ENCODE data around the gene ZNF516. TPM values are rescaled to one million over a fixed set of nuclear protein-coding genes. Genes with fewer than 3 reads are reported as not detected.

Gene ZNF516
- total RNA-seq, 2 donors from 2014 or later: 23.1 to 23.6 TPM

- DNase-seq (no peak), ATAC-seq (no peak)
- intact Hi-C loops (cut with DNase I, micrococcal nuclease): no loop called here
Measured at GRCh38 chr18:76368976-76369375, 126.1 kb downstream of the ZNF516 start.

GRCh38 chr18:76368271-76368670 lies 126.8 kb downstream of the ZNF516 start:
- ATAC-seq (no peak), DNase-seq (no peak)
- intact Hi-C loops (cut with DNase I, micrococcal nuclease): no loop called here

GRCh38 chr18:76367168-76368125 lies 127.6 kb downstream of the ZNF516 start:
- intact Hi-C loops (cut with DNase I, micrococcal nuclease): no loop called here
- ATAC-seq: no peak
- DNase-seq: no peak

- DNase-seq (no peak), ATAC-seq (no peak)
- intact Hi-C loops (cut with DNase I, micrococcal nuclease): no loop called here
Measured at GRCh38 chr18:76365561-76365960, 129.5 kb downstream of the ZNF516 start.

- intact Hi-C loops (cut with DNase I, micrococcal nuclease): no loop called here
- ATAC-seq (no peak), DNase-seq (no peak)
Measured at GRCh38 chr18:76364282-76365259, 130.5 kb downstream of the ZNF516 start.

- intact Hi-C loops (cut with DNase I, micrococcal nuclease): no loop called here
- DNase-seq (no peak), ATAC-seq (no peak)
Measured at GRCh38 chr18:76363436-76364120, 131.5 kb downstream of the ZNF516 start.

- DNase-seq (no peak), ATAC-seq (no peak)
- intact Hi-C loops (cut with DNase I, micrococcal nuclease): no loop called here
Measured at GRCh38 chr18:76362676-76363075, 132.4 kb downstream of the ZNF516 start.

GRCh38 chr18:76361219-76361618 lies 133.8 kb downstream of the ZNF516 start:
- no peak for ATAC-seq
- intact Hi-C loops (cut with DNase I, micrococcal nuclease): no loop called here

GRCh38 chr18:76359909-76360308 lies 135.1 kb downstream of the ZNF516 start:
- ATAC-seq: no peak
- intact Hi-C loops (cut with DNase I, micrococcal nuclease): loop anchor here in 1 of 2 donors (10.0 kb wide), 1 partner anchor 1125 kb away; no protein-coding TSS in a partner anchor
- DNase-seq: no peak

More at GRCh38 chr18:76361219-76361618, 133.8 kb downstream of the ZNF516 start:
- no peak for DNase-seq

GRCh38 chr18:76358774-76359173 lies 136.3 kb downstream of the ZNF516 start:
- intact Hi-C loops (cut with DNase I, micrococcal nuclease): loop anchor here in 1 of 2 donors (10.0 kb wide), 1 partner anchor 1124 kb away; no protein-coding TSS in a partner anchor
- no peak for DNase-seq

GRCh38 chr18:76357585-76358260 lies 137.3 kb downstream of the ZNF516 start:
- DNase-seq (no peak), ATAC-seq (no peak)
- intact Hi-C loops (cut with DNase I, micrococcal nuclease): loop anchor here in 1 of 2 donors (10.0 kb wide), 1 partner anchor 1123 kb away; no protein-coding TSS in a partner anchor

More at GRCh38 chr18:76358774-76359173, 136.3 kb downstream of the ZNF516 start:
- ATAC-seq: no peak

- intact Hi-C loops (cut with DNase I, micrococcal nuclease): loop anchor here in 1 of 2 donors (10.0 kb wide), 1 partner anchor 1122 kb away; no protein-coding TSS in a partner anchor
- DNase-seq (no peak), ATAC-seq (no peak)
Measured at GRCh38 chr18:76357174-76357573, 137.9 kb downstream of the ZNF516 start.

- ATAC-seq (no peak), DNase-seq (no peak)
- intact Hi-C loops (cut with DNase I, micrococcal nuclease): loop anchor here in 1 of 2 donors (10.0 kb wide), 1 partner anchor 1122 kb away; no protein-coding TSS in a partner anchor
Measured at GRCh38 chr18:76356666-76357065, 138.4 kb downstream of the ZNF516 start.

- intact Hi-C loops (cut with DNase I, micrococcal nuclease): loop anchor here in 1 of 2 donors (10.0 kb wide), 1 partner anchor 1120 kb away; no protein-coding TSS in a partner anchor
- DNase-seq (no peak), ATAC-seq (no peak)
Measured at GRCh38 chr18:76354348-76354747, 140.7 kb downstream of the ZNF516 start.

- intact Hi-C loops (cut with DNase I, micrococcal nuclease): loop anchor here in 1 of 2 donors (10.0 kb wide), 1 partner anchor 1119 kb away; no protein-coding TSS in a partner anchor
- ATAC-seq: no peak
- DNase-seq: no peak
Measured at GRCh38 chr18:76353500-76353899, 141.5 kb downstream of the ZNF516 start.

GRCh38 chr18:76353046-76353445 lies 142.0 kb downstream of the ZNF516 start:
- intact Hi-C loops (cut with DNase I, micrococcal nuclease): loop anchor here in 1 of 2 donors (10.0 kb wide), 1 partner anchor 1118 kb away; no protein-coding TSS in a partner anchor
- DNase-seq (no peak), ATAC-seq (no peak)

GRCh38 chr18:76351961-76352581 lies 143.0 kb downstream of the ZNF516 start:
- ATAC-seq (peak; percentile 67), DNase-seq (peak; percentile 48 to 83)
- intact Hi-C loops (cut with DNase I, micrococcal nuclease): loop anchor here in 1 of 2 donors (10.0 kb wide), 1 partner anchor 1117 kb away; no protein-coding TSS in a partner anchor

All from left colon (tissue), 2 donors.